Esophagus squamous epithelium (tissue), 5 donors: ENCODE measurements around the gene P2RY14. TPM values are rescaled to one million over a fixed set of nuclear protein-coding genes. Genes with fewer than 3 reads are reported as not detected.

Experiments
- DNase-seq: peaks from one replicate; lab custom pipeline; 2025; lab: John Stamatoyannopoulos, UW
- H3K27ac ChIP-seq, 4 donors: fragments of 200-600 bp; sonication (generic); one replicate each; pipeline ENCODE4 v1.5.1; 2016 to 2019; ENCODE audit warnings: mild to moderate bottlenecking in 1 of 4
- H3K27me3 ChIP-seq, 4 donors: fragments of 200-600 bp; sonication (generic); 1 replicate in 3 of 4; 2 replicates in 1 of 4; pipeline versions ENCODE4 v1.5.1 to v1.6.0; 2017 to 2021; ENCODE audit warnings: antibody characterized with exemption in 1 of 4
- H3K36me3 ChIP-seq, 3 donors: fragments of 200-600 bp; sonication (generic); one replicate each; pipeline ENCODE4 v1.5.1; 2016 to 2019
- H3K4me1 ChIP-seq, 3 donors: fragments of 200-600 bp; sonication (generic); one replicate each; pipeline ENCODE4 v1.5.1; 2017 to 2019
- H3K4me3 ChIP-seq, 4 donors: fragments of 200-600 bp; sonication (generic); 1 replicate in 3 of 4; 2 replicates in 1 of 4; pipeline ENCODE4 v1.5.1; 2016 to 2019; ENCODE audit warnings: mild to moderate bottlenecking in 2 of 4, moderate library complexity in 1 of 4
- H3K9me3 ChIP-seq, 3 donors: fragments of 200-600 bp; sonication (generic); one replicate each; pipeline ENCODE4 v1.5.1; 2016 to 2019
- POLR2A ChIP-seq, 4 donors: fragments of 450-650 bp; IDR thresholded peaks; one replicate each; pipeline ENCODE4 v1.6.1; 2017; ENCODE audit warnings: antibody characterized with exemption in 4 of 4, mild to moderate bottlenecking in 4 of 4, moderate library complexity in 3 of 4
- WGBS, 2 donors: methylation state at CpG; one replicate each; pipeline ENCODE4 v1.1.5; 2018; 5-methylcytosine and 5-hydroxymethylcytosine counted together
- intact Hi-C: fragments of 100-400 bp; cut with DNase I; formaldehyde crosslinking; loops from one replicate; pipeline ENCODE4 v1.15.0; 2022
- total RNA-seq, 4 donors: library from RNA; depleted of rRNA; stranded (reverse); fragments of >200 nt; gene quantifications; one replicate each; pipeline ENCODE4 v1.1.0, GENCODE V29; 2016
- TF ChIP-seq, protein P1 (sequence below), 6 experiments: fragments of 450-650 bp in 4 of 6; fragments of 200-600 bp in 2 of 6; sonication (generic) in 2 of 6; IDR thresholded peaks; one replicate each; pipeline ENCODE4 v1.5.1; 2016 to 2019; ENCODE audit warnings: antibody characterized with exemption in 6 of 6, mild to moderate bottlenecking in 4 of 6, moderate library complexity in 4 of 6
- donor health status: DM: yes; HTN: yes; CAD: no.

Gene P2RY14
- total RNA-seq, 4 donors from 2014 or later: 0.19 to 15.4 (median 3.2) TPM

- intact Hi-C loops: no loop called here
- no peak for DNase-seq
- WGBS, 2 donors: 43 to 69% methylated on average over 2 of the region's 2 CpGs
Measured at GRCh38 chr3:151315136-151315535, 36.8 kb upstream of the P2RY14 start.

GRCh38 chr3:151314593-151314992, 36.3 kb upstream of the P2RY14 start:
- 37 to 56% methylated on average over 5 of the region's 5 CpGs for WGBS, 2 donors
- peak overlapping the region; percentile 37 to 56 (median 52) for H3K4me3 ChIP-seq
- TF ChIP-seq, protein P1, sequence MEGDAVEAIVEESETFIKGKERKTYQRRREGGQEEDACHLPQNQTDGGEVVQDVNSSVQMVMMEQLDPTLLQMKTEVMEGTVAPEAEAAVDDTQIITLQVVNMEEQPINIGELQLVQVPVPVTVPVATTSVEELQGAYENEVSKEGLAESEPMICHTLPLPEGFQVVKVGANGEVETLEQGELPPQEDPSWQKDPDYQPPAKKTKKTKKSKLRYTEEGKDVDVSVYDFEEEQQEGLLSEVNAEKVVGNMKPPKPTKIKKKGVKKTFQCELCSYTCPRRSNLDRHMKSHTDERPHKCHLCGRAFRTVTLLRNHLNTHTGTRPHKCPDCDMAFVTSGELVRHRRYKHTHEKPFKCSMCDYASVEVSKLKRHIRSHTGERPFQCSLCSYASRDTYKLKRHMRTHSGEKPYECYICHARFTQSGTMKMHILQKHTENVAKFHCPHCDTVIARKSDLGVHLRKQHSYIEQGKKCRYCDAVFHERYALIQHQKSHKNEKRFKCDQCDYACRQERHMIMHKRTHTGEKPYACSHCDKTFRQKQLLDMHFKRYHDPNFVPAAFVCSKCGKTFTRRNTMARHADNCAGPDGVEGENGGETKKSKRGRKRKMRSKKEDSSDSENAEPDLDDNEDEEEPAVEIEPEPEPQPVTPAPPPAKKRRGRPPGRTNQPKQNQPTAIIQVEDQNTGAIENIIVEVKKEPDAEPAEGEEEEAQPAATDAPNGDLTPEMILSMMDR (IDR thresholded peaks at IDR 0.05): no peak
- no peak for TF ChIP-seq POLR2A (IDR thresholded peaks at IDR 0.05)

More at GRCh38 chr3:151315136-151315535, 36.8 kb upstream of the P2RY14 start:
- Histone ChIP-seq H3K27ac (peak overlapping the region; percentile 22 to 92 (median 87)), H3K4me1 (peaks cover 16 to 75% (median 20%) of the 10 kb centered on the region in 3 donors), H3K27me3 (no peaks in the 10 kb centered on the region), H3K4me3 (peak overlapping the region; percentile 37 to 56 (median 52)), H3K9me3 (no peaks in the 10 kb centered on the region), H3K36me3 (no peaks in the 10 kb centered on the region)
- TF ChIP-seq POLR2A (IDR thresholded peaks at IDR 0.05): no peak
- TF ChIP-seq, protein P1 (IDR thresholded peaks at IDR 0.05): no peak

DNA sequence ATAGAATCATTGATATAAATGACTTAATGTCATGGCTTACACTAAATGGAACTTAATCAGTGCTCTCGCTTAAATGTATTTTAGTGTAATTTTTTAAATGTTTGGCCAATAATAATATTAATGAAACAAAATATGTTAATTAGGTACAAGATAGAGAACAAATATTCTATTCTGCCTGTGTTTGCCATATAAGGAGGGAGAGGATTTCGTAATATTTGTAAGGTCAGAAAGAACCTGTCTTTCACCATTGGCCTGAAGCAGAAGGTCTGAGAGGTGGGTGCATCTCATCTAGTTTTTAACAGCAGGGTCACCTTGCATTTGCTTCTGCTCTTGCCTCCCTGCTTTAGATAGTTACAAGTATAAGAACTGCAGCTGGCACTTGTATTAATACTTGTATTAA, 35.8 kb upstream of the P2RY14 start:
- peak overlapping the region; percentile 22 to 92 (median 87) for H3K27ac ChIP-seq
- H3K9me3 ChIP-seq: no peaks in the 10 kb centered on the region
- intact Hi-C loops: no loop called here
- no peak for DNase-seq
- H3K27me3 ChIP-seq: no peaks in the 10 kb centered on the region
- WGBS, 2 donors: 63 to 86% methylated on average over 2 of the region's 2 CpGs
- H3K4me1 ChIP-seq: peaks cover 13 to 78% (median 16%) of the 10 kb centered on the region in 3 donors
- peaks cover 0 to 6% (median 0%) of the 10 kb centered on the region in 3 donors for H3K36me3 ChIP-seq
- H3K4me3 ChIP-seq: peak overlapping the region; percentile 37 to 56 (median 52)
- TF ChIP-seq POLR2A (IDR thresholded peaks at IDR 0.05): no peak
- TF ChIP-seq, protein P1 (IDR thresholded peaks at IDR 0.05): no peak

More at GRCh38 chr3:151314593-151314992, 36.3 kb upstream of the P2RY14 start:
- peaks cover 0 to 3% (median 0%) of the 10 kb centered on the region in 3 donors for H3K36me3 ChIP-seq
- intact Hi-C loops: no loop called here
- no peak for DNase-seq
- H3K27ac ChIP-seq: peak overlapping the region; percentile 22 to 92 (median 87)
- peaks cover 13 to 75% (median 16%) of the 10 kb centered on the region in 3 donors for H3K4me1 ChIP-seq
- H3K27me3 ChIP-seq: no peaks in the 10 kb centered on the region
- H3K9me3 ChIP-seq: no peaks in the 10 kb centered on the region

DNA sequence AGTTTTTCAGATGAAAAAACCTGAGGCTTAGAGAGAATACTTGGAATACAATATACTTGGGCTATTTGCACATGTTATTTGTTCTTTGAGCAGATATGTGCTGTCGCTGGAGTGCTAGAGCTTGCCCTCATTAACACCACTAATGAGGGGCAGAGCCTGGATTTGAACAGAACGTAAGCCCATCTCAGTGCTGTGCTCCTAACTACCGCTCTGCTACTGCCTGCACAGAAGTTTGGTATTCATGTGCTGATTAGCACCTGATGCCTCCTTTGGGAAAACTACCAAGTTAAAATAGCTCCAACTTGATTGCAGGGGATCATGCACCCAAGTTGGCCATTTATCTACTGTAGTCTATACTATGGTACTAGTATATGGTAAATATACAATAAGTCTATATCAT, 34.6 kb upstream of the P2RY14 start:
- Histone ChIP-seq H3K27me3 (no peaks in the 10 kb centered on the region), H3K27ac (no peak overlapping the region), H3K4me1 (peaks cover 6 to 76% (median 8%) of the 10 kb centered on the region in 3 donors), H3K9me3 (no peaks in the 10 kb centered on the region), H3K4me3 (peak overlapping the region in 1 of 4 donors; percentile 2), H3K36me3 (peaks cover 0 to 6% (median 0%) of the 10 kb centered on the region in 3 donors)
- WGBS, 2 donors: 81 to 87% methylated on average over 3 of the region's 3 CpGs
- intact Hi-C loops: no loop called here
- no peak for DNase-seq
- TF ChIP-seq, protein P1 (IDR thresholded peaks at IDR 0.05): no peak
- no peak for TF ChIP-seq POLR2A (IDR thresholded peaks at IDR 0.05)

- DNase-seq: no peak
- peaks cover 20 to 91% (median 25%) of the 10 kb centered on the region in 3 donors for H3K4me1 ChIP-seq
- H3K36me3 ChIP-seq: peaks cover 0 to 6% (median 0%) of the 10 kb centered on the region in 3 donors
- H3K27me3 ChIP-seq: no peaks in the 10 kb centered on the region
- H3K9me3 ChIP-seq: no peaks in the 10 kb centered on the region
- TF ChIP-seq POLR2A (IDR thresholded peaks at IDR 0.05): no peak
- TF ChIP-seq, protein P1 (IDR thresholded peaks at IDR 0.05): no peak
- H3K27ac ChIP-seq: no peak overlapping the region
- WGBS, 2 donors: 93 to 97% methylated on average over 2 of the region's 2 CpGs
- intact Hi-C loops: no loop called here
- H3K4me3 ChIP-seq: no peak overlapping the region
Measured at GRCh38 chr3:151309566-151309965, 31.2 kb upstream of the P2RY14 start.
